ENCODE results near the gene PPP2R5D.
A peak's percentile ranks its signal among the peaks of the same experiment; 100 is the strongest.

PPP2R5D gene

GRCh38 chr6:43016176-43016942 lies 32.0 kb downstream of the PPP2R5D start:
- TF ChIP-seq POLR2AphosphoS5 (IDR thresholded peaks at IDR 0.05; ENCODE audit: low read depth, low read length) (no peak), TAF1 (IDR thresholded peaks at IDR 0.05; ENCODE audit: borderline replicate concordance, insufficient read depth, low read length) (no peak), SIN3A (IDR thresholded peaks at IDR 0.05; ENCODE audit: borderline replicate concordance, insufficient read depth, low read length) (no peak), FOXP2 (optimal IDR thresholded peaks at IDR 0.05; ENCODE audit: borderline replicate concordance, extremely low read depth, extremely low read length, insufficient read depth) (no peak)
- TF ChIP-seq, protein P1, sequence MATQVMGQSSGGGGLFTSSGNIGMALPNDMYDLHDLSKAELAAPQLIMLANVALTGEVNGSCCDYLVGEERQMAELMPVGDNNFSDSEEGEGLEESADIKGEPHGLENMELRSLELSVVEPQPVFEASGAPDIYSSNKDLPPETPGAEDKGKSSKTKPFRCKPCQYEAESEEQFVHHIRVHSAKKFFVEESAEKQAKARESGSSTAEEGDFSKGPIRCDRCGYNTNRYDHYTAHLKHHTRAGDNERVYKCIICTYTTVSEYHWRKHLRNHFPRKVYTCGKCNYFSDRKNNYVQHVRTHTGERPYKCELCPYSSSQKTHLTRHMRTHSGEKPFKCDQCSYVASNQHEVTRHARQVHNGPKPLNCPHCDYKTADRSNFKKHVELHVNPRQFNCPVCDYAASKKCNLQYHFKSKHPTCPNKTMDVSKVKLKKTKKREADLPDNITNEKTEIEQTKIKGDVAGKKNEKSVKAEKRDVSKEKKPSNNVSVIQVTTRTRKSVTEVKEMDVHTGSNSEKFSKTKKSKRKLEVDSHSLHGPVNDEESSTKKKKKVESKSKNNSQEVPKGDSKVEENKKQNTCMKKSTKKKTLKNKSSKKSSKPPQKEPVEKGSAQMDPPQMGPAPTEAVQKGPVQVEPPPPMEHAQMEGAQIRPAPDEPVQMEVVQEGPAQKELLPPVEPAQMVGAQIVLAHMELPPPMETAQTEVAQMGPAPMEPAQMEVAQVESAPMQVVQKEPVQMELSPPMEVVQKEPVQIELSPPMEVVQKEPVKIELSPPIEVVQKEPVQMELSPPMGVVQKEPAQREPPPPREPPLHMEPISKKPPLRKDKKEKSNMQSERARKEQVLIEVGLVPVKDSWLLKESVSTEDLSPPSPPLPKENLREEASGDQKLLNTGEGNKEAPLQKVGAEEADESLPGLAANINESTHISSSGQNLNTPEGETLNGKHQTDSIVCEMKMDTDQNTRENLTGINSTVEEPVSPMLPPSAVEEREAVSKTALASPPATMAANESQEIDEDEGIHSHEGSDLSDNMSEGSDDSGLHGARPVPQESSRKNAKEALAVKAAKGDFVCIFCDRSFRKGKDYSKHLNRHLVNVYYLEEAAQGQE (IDR thresholded peaks at IDR 0.05; ENCODE audit: insufficient read depth in 1 of 2, low read depth in 2 of 2, low read length in 2 of 2), result no peak

DNA sequence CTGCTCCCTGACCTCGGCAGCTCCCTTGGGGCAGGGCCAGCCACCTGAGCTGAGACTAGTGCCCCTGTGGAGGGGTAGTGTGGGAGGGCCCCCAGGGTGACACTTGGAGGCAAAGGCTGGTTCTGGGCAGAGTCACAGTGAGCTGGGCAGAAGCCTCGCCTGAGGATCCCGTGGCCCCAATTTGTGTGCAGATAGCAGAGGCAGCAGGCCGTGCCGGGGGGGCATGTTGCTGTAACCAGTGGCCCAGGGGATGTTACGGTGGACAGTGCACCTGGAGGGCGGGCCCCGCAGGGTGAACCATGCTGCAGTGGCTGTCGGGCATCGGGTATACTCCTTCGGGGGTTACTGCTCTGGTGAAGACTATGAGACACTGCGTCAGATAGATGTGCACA lies 32.6 kb downstream of the PPP2R5D start:
- 0 out of 2 replicates have a peak, but pooled peaks have one; percentile 4 for TF ChIP-seq POLR2AphosphoS5 (IDR thresholded peaks at IDR 0.05; ENCODE audit: low read depth, low read length)
- TF ChIP-seq, protein P1 (IDR thresholded peaks at IDR 0.05; ENCODE audit: insufficient read depth in 1 of 2, low read depth in 2 of 2, low read length in 2 of 2), result no peak
- TF ChIP-seq TAF1 (IDR thresholded peaks at IDR 0.05; ENCODE audit: borderline replicate concordance, insufficient read depth, low read length), result no peak

DNA sequence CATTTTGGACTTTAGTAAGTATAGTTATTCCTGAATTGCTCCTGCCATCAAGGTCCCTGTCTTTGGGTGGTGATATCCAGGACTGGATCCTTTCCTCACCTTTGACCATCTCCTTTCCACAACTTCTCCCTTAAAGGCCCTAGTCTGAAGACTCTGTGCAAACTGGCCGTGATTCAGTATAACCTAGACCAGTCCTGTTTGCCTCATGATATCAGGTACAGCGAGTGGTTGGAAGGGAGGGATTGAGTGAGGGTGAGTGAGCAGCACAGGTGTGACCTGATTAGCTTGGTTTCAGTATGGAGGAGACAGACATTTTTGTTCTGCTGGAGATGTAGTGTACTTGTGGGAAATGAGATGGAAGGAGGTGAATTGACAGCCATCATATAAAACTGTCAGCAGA lies 34.8 kb downstream of the PPP2R5D start:
- TF ChIP-seq SIN3A (IDR thresholded peaks at IDR 0.05; ENCODE audit: borderline replicate concordance, insufficient read depth, low read length) (no peak), FOXP2 (optimal IDR thresholded peaks at IDR 0.05; ENCODE audit: borderline replicate concordance, extremely low read depth, extremely low read length, insufficient read depth) (no peak), POLR2AphosphoS5 (IDR thresholded peaks at IDR 0.05; ENCODE audit: low read depth, low read length) (no peak), TAF1 (IDR thresholded peaks at IDR 0.05; ENCODE audit: borderline replicate concordance, insufficient read depth, low read length) (no peak)
- TF ChIP-seq, protein P1 (IDR thresholded peaks at IDR 0.05; ENCODE audit: insufficient read depth in 1 of 2, low read depth in 2 of 2, low read length in 2 of 2), result no peak

DNA sequence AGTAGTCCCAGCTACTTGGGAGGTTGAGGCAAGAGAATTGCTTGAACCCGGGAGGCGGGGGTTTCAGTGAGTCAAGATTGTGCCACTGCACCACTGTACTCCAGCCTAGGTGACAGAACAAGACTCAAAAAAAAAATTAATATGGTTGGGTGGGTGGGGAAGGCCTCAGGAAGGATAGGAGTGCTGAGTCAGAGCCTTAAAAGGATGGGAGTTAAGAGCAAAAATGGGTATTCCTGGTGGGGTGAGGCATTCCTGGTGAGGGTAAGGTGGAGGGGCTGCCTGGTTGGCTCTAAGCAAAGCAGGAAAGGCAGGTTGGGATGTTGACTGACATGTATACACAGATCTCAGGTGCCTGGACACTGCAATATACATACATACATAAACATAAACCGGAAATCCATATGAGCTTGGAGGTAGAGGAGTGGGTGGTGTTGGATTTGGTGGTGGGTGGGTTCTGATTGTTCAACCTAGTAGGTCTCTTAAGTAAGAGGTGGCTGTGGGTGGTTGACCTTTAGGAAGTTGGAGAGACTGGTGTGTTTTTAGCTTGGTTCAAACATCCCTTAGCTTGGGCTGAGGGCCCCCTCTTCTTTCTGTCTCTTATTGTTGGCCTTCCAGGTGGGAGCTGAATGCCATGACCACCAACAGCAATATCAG lies 35.8 kb downstream of the PPP2R5D start:
- no peak for TF ChIP-seq FOXP2 (optimal IDR thresholded peaks at IDR 0.05; ENCODE audit: borderline replicate concordance, extremely low read depth, extremely low read length, insufficient read depth)
- TF ChIP-seq, protein P1 (IDR thresholded peaks at IDR 0.05; ENCODE audit: insufficient read depth in 1 of 2, low read depth in 2 of 2, low read length in 2 of 2), result no peak
- no peak for TF ChIP-seq TAF1 (IDR thresholded peaks at IDR 0.05; ENCODE audit: borderline replicate concordance, insufficient read depth, low read length)

Data from PFSK-1 (cell line).